HCT116 (cell line): ENCODE measurements around the gene TEX261. TPM values are rescaled to one million over a fixed set of nuclear protein-coding genes. Genes with fewer than 3 reads are reported as not detected.

Experiments
- ATAC-seq: fragments of 200-7000 bp; cut with Tn5 transposase; 2 replicates; pipeline ENCODE4 v1.9.1; 2020; ENCODE audit warnings: mild to moderate bottlenecking, moderate library complexity
- BruUV-seq: library from RNA; stranded (reverse); fragments of 400-500 nt; replicated peaks from 2 replicates; lab custom pipeline; 2021; lab: Mats Ljungman, UMichigan
- CTCF ChIA-PET: fragments of 300-600 bp; sonication (Branson Sonifier 250); formaldehyde crosslinking; loops from one replicate; lab custom pipeline; 2021; ENCODE audit warnings: antibody characterized with exemption; lab: Charles Lee
- POLR2A ChIA-PET: fragments of 300-600, 350-600 bp; sonication (Branson Sonifier 250); formaldehyde crosslinking; loops from one replicate; lab custom pipeline; 2021; ENCODE audit warnings: antibody characterized with exemption; lab: Charles Lee
- RAD21 ChIA-PET, 2 experiments: fragments of 300-600 bp; sonication (Branson Sonifier 250); formaldehyde crosslinking; loops; one replicate each; lab custom pipeline; 2023; ENCODE audit warnings: low total read pairs in 2 of 2; ENCODE audit not compliant: uncharacterized antibody in 2 of 2, unreplicated experiment in 2 of 2, low non-redundant PET in 1 of 2; lab: Charles Lee
- DNase-seq: peaks from one replicate; pipeline ENCODE4 v3.0.0-alpha.2; 2010; ENCODE audit warnings: low read depth, low spot score
- H2AFZ ChIP-seq: fragments of 200-600 bp; shearing (Covaris generic), sonication (generic); 2 replicates; pipeline ENCODE4 v1.6.1; 2017; ENCODE audit warnings: low read depth, mixed run types, mixed read lengths, antibody characterized with exemption, low read length; ENCODE audit not compliant: poor library complexity, severe bottlenecking
- H3K27ac ChIP-seq: 2 replicates; pipeline ENCODE4 v1.5.1; 2012; ENCODE audit warnings: low read depth, low read length
- H3K27me3 ChIP-seq: fragments of 200-600 bp; sonication (generic); 2 replicates; pipeline ENCODE4 v1.6.1; 2016; ENCODE audit warnings: mixed run types, low read length, mixed read lengths; ENCODE audit not compliant: insufficient read depth
- H3K36me3 ChIP-seq, 2 experiments: fragments of 200-500 bp in 1 of 2; fragments of 200-600 bp in 1 of 2; sonication (Bioruptor generic) in 1 of 2; sonication (generic) in 1 of 2; 2 replicates each; pipeline versions ENCODE4 v1.5.1 to v1.6.1; 2014 to 2016; ENCODE audit warnings: low read length in 2 of 2, inconsistent platforms in 1 of 2, mixed read lengths in 1 of 2, mixed run types in 1 of 2; ENCODE audit not compliant: insufficient read depth in 2 of 2, control insufficient read depth in 1 of 2
- H3K4me1 ChIP-seq, 2 experiments: fragments of 200-600 bp in 1 of 2; sonication (generic) in 1 of 2; 2 replicates each; pipeline versions ENCODE4 v1.5.1 to v1.6.1; 2012 to 2017; ENCODE audit warnings: low read length in 2 of 2, inconsistent platforms in 1 of 2, mild to moderate bottlenecking in 1 of 2, mixed read lengths in 1 of 2, mixed run types in 1 of 2, moderate library complexity in 1 of 2; ENCODE audit not compliant: insufficient read depth in 2 of 2, control insufficient read depth in 1 of 2
- H3K4me2 ChIP-seq: fragments of 200-600 bp; sonication (generic); 2 replicates; pipeline ENCODE4 v1.6.1; 2017; ENCODE audit warnings: mixed run types, low read length, mixed read lengths
- H3K4me3 ChIP-seq, 2 experiments: fragments of 200-600 bp in 1 of 2; sonication (generic) in 1 of 2; replicated peaks in 1 of 2; 2 replicates each; pipeline ENCODE4 v1.5.1; 2011 to 2016; ENCODE audit warnings: low read length in 2 of 2, control low read depth in 1 of 2, low read depth in 1 of 2, mild to moderate bottlenecking in 1 of 2, mixed read lengths in 1 of 2, mixed run types in 1 of 2
- H3K79me2 ChIP-seq: fragments of 200-600 bp; sonication (generic); 2 replicates; pipeline ENCODE4 v1.6.1; 2017; ENCODE audit warnings: mild to moderate bottlenecking, mixed run types, low read length, moderate library complexity, mixed read lengths; ENCODE audit not compliant: insufficient read depth
- H3K9ac ChIP-seq: fragments of 200-600 bp; sonication (generic); 2 replicates; pipeline ENCODE4 v1.6.1; 2016; ENCODE audit warnings: low read length, mixed read lengths
- H3K9me2 ChIP-seq: fragments of 200-600 bp; sonication (generic), shearing (Covaris generic); 2 replicates; pipeline ENCODE4 v1.6.1; 2017; ENCODE audit warnings: mixed run types, mild to moderate bottlenecking, moderate library complexity; ENCODE audit not compliant: insufficient read depth
- H3K9me3 ChIP-seq, 2 experiments: fragments of 200-500 bp in 1 of 2; fragments of 200-600 bp in 1 of 2; sonication (Bioruptor generic) in 1 of 2; sonication (generic) in 1 of 2; 2 replicates each; pipeline ENCODE4 v1.6.1; 2014 to 2017; ENCODE audit warnings: low read length in 2 of 2, mixed read lengths in 2 of 2, inconsistent platforms in 1 of 2, low read depth in 1 of 2, mild to moderate bottlenecking in 1 of 2, mixed run types in 1 of 2, moderate library complexity in 1 of 2; ENCODE audit not compliant: control insufficient read depth in 1 of 2, insufficient read depth in 1 of 2
- H4K20me1 ChIP-seq: fragments of 200-600 bp; sonication (generic), shearing (Covaris generic); 2 replicates; pipeline ENCODE4 v1.6.1; 2017; ENCODE audit warnings: mixed run types, mild to moderate bottlenecking, moderate library complexity; ENCODE audit not compliant: insufficient read depth
- CBX3 ChIP-seq: IDR thresholded peaks from 2 replicates; pipeline ENCODE4 v1.6.1; 2012; ENCODE audit warnings: low read depth
- JUND ChIP-seq: IDR thresholded peaks from 2 replicates; pipeline ENCODE4 v1.6.1; 2012
- POLR2A ChIP-seq: IDR thresholded peaks from 2 replicates; pipeline ENCODE4 v1.7.0; 2011; ENCODE audit warnings: borderline replicate concordance; ENCODE audit not compliant: insufficient read depth, insufficient read length; ENCODE audit errors: extremely low read depth
- YY1 ChIP-seq: IDR thresholded peaks from 2 replicates; pipeline ENCODE4 v1.6.1; 2011; ENCODE audit warnings: low read length, low read depth, moderate library complexity, mild to moderate bottlenecking; ENCODE audit not compliant: insufficient replicate concordance; ENCODE audit errors: extremely low read depth
- ZNF274 ChIP-seq: fragments of 200-500 bp; sonication (Bioruptor generic); IDR thresholded peaks from 2 replicates; pipeline ENCODE4 v1.6.1; 2014; ENCODE audit warnings: mild to moderate bottlenecking, low read depth, low read length, inconsistent platforms
- intact Hi-C: fragments of 100-400 bp; cut with micrococcal nuclease; formaldehyde crosslinking; loops from 2 replicates; pipeline ENCODE4 v1.10.0; 2022
- total RNA-seq: library from RNA; stranded (reverse); gene quantifications from one replicate; pipeline ENCODE4 v1.2.1, GENCODE V29; 2021; ENCODE audit not compliant: unreplicated experiment
- TF ChIP-seq, protein P1 (sequence below): IDR thresholded peaks from 2 replicates; pipeline ENCODE4 v1.6.1; 2012; ENCODE audit warnings: low read depth
- TF ChIP-seq, protein P2 (sequence below): IDR thresholded peaks from 2 replicates; pipeline ENCODE4 v1.6.1; 2012
- TF ChIP-seq, protein P3 (sequence below): IDR thresholded peaks from 2 replicates; pipeline ENCODE4 v1.6.1; 2012

TEX261 gene
- total RNA-seq, 1 experiment from 2014 or later = 37.9 TPM

DNA sequence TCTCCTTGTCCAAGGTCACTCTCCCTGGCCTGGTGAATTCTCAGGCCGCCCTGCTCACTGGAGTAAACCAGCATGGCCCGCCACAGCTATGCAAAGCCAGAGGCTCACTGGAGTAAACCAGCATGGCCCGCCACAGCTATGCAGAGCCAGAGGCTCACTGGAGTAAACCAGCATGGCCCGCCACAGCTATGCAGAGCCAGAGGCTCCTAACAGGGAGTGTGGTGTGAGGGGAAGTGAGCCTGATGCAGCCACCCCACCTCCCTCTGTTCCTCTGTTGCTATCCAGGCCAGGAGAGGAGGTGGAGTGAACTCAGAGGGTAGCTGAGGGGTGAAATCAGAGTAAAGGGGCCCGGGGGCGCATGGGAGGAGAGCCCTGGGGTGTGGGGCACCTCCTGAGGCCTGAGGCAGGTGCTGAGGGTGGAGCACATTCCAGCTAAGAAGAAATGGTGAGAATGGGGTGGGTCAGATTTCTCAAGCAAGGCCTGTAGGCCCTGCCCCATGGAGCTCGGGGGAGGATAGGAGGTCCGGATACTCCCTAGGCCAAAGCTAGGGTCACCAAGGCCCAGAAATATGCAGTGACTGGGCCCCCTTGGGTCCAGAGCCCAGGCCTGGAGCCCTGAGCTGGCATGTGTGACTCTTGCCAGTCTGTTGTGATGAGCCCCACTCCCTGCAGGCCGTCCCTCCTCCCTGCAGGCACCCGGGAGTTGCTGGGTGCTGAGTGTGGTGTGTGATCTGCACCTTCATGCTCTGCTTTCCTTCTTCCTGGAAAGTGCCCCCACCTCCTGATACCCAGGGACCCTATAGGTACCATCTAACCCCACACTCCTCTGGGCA is 57.5 kb downstream of the TEX261 start:
- H3K79me2 ChIP-seq = no peaks in the 10 kb centered on the region
- ChIA-PET RAD21 (no interaction called here), CTCF (interaction anchor here (0.5 to 2.7 kb wide), 2 partner anchors 11 to 169 kb away, joined by 3 to 17 read pairs; no protein-coding TSS in a partner anchor), POLR2A (no interaction called here)
- no peaks in the 10 kb centered on the region for H3K9me2 ChIP-seq
- no peaks in the 10 kb centered on the region for H4K20me1 ChIP-seq
- H3K36me3 ChIP-seq = no peaks in the 10 kb centered on the region; a peak in 1 of 4 replicates
- DNase-seq (no peak), ATAC-seq (peak; percentile 25; the same call in 1 of the 2 replicates)
- H3K27me3 ChIP-seq = no peaks in the 10 kb centered on the region
- H3K27ac ChIP-seq = no peak overlapping the region
- TF ChIP-seq POLR2A (no peak), YY1 (no peak), JUND (no peak), ZNF274 (no peak), CBX3 (no peak)
- TF ChIP-seq, protein P1, sequence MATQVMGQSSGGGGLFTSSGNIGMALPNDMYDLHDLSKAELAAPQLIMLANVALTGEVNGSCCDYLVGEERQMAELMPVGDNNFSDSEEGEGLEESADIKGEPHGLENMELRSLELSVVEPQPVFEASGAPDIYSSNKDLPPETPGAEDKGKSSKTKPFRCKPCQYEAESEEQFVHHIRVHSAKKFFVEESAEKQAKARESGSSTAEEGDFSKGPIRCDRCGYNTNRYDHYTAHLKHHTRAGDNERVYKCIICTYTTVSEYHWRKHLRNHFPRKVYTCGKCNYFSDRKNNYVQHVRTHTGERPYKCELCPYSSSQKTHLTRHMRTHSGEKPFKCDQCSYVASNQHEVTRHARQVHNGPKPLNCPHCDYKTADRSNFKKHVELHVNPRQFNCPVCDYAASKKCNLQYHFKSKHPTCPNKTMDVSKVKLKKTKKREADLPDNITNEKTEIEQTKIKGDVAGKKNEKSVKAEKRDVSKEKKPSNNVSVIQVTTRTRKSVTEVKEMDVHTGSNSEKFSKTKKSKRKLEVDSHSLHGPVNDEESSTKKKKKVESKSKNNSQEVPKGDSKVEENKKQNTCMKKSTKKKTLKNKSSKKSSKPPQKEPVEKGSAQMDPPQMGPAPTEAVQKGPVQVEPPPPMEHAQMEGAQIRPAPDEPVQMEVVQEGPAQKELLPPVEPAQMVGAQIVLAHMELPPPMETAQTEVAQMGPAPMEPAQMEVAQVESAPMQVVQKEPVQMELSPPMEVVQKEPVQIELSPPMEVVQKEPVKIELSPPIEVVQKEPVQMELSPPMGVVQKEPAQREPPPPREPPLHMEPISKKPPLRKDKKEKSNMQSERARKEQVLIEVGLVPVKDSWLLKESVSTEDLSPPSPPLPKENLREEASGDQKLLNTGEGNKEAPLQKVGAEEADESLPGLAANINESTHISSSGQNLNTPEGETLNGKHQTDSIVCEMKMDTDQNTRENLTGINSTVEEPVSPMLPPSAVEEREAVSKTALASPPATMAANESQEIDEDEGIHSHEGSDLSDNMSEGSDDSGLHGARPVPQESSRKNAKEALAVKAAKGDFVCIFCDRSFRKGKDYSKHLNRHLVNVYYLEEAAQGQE = no peak
- TF ChIP-seq, protein P2, sequence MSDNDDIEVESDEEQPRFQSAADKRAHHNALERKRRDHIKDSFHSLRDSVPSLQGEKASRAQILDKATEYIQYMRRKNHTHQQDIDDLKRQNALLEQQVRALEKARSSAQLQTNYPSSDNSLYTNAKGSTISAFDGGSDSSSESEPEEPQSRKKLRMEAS = no peak
- TF ChIP-seq, protein P3, sequence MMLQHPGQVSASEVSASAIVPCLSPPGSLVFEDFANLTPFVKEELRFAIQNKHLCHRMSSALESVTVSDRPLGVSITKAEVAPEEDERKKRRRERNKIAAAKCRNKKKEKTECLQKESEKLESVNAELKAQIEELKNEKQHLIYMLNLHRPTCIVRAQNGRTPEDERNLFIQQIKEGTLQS = no peak
- H3K9ac ChIP-seq = no peak overlapping the region
- H3K4me1 ChIP-seq = peaks cover 0 to 4% of the 10 kb centered on the region in 2 experiments; a peak in 1 of 4 replicates
- no peak overlapping the region for H3K4me2 ChIP-seq
- no peaks in the 10 kb centered on the region for H3K9me3 ChIP-seq
- BruUV-seq = no TSS peak
- intact Hi-C loops = no loop called here
- H2AFZ ChIP-seq = no peak overlapping the region
- no peak overlapping the region for H3K4me3 ChIP-seq
